ENCODE data around the gene FIBCD1.

The FIBCD1 gene

DNA sequence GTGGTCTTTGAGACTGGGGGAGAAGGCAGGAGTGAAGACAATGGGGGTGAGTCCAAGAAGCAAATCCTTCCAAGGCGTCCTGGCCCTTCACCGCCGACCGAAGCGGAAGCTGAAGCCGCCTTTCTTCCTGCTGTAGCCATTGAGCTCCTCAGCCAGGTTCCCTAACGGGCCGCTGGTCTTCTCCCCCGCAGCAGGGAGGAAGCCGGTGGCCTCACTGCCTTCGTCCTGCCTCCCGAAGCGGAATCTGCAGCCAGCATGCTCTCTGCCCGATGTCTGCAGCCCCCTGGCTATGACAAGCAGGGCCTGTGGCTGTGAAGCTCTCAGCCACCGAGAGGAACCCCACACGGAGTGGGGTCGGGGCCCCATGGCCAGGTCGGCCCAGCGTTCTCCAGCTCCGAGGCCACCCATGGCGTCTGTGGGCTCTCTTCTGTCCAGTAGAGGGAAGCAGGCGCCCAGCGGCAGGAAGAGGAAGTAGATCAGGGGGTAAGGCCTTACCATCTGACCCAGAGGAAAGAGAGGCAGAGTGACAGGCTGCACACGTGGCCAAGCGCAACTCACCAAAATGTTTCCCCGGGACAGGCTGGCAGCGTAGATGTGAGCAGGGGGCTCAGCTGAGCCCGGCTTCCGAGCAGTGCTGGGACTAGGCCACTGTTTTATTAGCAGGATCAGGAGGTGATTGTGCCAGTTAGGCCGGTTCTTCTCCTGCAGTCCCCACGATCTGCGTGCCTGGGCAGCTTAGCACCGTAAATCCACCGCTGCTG, 45.5 kb downstream of the FIBCD1 start:
- no peak for DNase-seq

DNA sequence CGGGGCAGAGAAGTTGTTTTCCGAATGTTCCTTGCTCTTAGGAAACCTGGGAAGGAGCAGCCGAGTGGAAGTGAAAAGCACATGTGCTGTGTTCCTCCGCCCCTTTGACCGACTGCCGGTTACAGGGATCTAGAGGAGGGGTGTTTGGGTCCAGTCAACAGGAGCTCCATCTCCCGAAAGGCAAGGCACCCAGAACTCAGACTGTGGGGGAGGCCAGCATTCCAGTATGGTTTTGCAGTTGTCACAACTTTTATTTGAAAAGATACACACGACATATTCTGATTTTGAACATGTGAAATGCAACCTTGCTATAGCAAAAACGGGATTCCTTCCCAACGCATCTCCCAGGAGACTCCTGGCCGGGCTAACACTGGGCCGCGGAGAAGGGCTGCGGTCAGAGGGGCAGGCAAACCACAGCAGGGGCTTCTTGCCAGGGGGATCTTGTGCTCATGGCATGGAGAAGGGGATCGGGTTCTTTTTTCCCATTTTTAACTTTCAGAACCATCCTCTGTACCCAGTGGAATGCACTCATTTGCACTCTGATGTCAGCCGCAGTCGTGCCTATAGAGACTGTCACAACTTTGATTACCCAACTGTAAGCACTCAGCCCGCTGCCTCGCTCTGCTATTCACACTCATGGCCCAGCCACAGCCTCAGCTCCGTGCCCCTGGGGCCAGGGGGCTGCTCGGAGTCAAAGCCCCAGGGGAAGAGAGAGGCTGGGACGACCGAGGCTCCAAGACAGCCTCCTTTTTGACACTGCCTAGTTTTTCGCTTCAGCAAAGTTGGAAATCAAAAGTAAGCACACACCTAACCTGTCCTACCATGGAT, 46.4 kb downstream of the FIBCD1 start:
- DNase-seq, result no peak

DNA sequence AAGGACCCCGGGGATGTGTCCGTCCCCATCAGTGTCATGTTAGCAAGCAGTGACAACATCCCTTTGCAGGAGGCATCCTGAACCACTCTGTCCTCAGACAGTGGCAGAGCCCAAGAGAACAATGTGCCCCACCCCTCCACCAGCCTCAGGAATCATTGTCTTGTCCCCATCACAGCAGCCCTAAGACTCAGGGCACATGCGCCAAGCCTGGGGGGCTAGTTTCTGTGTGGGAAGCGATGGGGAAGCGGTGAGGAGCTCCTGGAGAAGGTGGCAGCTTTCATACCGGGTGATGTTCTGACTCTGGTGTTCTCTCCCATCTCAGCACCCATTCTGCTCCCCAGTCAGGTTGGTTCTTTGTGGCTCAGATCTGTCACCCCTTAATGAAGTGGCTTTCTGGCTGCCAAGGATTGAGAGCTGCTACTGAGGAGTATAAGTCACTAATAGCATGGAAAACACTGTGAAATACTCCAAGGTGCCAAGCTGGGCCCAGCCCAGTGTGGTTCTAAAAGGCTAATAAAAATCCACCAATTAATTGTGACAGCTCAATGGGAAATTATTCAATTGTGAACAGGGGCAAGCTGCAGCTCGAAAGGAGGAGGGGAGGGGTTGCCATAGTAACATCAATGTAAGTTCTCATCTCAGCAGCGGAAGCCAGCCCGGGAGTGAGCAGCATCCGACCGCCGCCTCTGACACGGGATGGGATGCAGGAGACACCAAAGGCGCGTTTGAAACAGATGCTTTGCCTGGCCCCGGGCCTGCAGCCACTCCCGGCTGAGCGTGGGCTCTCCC, 47.2 kb downstream of the FIBCD1 start:
- peak in 2 of 3 experiments; percentile 26 to 60 for DNase-seq

DNA sequence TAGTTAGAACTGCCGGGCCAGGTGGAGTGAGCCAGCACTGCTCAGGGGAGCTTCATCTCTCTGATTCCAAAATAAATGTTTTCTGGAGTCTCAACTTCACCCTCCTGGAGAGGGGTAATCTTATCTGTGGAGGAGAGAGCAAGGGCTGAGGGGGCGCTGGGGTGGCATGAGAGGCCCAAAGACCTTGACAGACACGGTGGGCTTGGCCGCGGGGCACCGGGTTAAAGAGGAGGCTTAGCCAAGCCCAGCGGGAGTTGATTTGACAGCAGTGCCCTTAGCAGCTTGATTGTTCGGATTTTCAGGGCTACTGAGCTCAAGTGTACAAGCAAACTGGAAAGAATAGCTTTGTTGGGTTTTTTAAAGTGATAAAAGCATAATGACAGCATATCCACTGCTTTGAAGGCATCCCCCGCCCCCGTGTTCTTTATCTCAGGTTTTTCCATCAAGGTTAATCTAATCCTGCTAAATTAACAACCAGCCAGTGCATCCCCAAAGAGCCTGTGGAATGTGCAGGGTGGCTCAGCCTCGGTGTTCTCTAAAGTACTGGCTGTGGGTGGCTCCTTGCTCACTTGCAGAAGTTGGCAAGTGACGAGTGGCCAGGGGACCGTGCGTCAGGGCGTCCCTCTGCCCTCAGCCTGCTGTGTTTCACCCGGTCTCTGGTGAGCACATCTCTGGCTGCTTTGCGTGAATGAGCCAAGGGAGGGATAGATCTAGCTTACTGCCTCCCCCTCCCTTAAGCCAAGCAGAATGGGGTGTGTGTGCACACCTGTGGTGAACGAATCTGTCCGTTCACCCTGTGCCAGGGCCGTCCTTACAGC, 48.0 kb downstream of the FIBCD1 start:
- no peak for DNase-seq

DNA sequence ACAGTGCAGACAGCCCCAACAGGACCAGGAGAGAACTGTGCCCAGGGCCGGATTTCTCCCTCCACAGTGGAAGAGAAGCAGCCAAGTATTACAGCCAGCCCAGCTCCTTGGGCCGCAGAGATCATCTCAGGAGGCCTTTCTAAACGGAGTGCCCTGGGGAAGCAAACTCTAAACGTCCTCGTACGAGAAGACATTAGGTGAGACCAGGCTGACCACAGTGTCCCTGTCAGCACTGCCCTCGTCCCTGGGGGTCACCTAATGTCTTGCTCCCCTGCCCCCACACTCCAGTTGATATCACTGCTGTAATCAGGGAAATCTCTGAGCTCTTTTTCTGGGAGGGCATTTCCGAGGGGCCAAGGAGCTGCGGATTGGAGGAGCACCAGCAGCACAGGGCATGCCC, 48.9 kb downstream of the FIBCD1 start:
- no peak for DNase-seq

DNA sequence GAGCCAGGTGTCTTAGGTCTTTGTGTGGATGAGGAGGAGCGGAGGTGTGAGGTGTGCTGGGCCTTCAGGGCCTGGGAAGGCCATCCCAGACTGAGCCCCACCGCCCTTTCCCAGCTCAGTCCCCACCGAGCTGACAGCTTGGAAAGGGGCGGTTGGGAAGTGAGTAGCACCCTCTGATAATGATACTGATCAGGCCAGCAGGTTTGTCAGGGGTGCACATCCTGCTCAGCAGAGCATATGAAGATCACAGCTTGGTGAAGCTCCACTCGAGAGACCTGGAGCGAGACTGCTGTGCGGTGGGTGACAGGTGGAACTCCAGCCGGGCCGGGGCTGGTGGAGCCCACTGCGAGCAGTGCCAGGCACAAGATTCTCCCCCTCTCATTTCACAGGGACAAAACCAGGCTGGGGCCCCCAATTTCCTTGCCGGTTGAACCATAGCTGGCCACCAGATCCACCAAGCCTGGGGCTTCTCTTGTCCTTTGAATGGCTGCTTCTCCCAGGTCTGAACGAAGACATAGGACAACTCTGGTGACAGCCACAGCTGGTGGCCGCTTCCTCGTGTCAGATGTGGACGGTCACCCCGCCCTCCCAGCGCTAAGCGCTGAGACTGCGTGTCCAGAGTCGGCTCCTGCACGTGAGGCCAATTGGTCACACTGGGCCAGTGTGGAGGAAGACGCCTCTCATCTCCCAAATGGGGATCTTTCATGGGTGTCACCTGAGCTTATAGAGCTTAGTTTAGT, 50.7 kb downstream of the FIBCD1 start:
- DNase-seq, result no peak

DNA sequence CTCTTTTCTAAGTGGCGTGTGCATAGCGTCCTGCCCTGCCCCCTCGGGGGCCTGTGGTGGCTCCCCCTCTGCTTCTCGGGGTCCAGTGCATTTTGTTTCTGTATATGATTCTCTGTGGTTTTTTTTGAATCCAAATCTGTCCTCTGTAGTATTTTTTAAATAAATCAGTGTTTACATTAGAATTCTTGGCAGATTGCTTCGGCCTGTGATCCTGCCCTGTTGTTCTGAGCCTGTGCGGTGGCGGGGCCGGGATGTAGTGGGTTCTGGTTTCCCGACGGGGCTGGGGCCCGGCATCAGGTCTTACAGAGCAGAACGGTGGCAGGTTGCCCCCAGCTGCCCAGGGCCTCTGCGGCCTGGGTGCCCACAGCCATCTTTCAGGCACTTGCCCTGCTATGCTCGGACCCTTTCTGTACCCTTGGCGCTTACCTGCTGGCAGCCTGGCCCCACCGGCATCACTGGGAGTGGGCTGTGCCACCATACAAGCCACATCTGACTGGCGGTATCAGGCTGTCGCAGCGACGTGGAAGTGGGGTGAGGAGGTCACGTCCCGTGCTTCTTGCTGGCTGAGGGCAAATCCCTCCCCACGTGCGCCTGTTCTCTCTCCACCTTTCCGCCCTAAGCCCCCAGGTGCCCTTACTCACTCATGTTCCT, 51.4 kb downstream of the FIBCD1 start:
- DNase-seq, result no peak

DNA sequence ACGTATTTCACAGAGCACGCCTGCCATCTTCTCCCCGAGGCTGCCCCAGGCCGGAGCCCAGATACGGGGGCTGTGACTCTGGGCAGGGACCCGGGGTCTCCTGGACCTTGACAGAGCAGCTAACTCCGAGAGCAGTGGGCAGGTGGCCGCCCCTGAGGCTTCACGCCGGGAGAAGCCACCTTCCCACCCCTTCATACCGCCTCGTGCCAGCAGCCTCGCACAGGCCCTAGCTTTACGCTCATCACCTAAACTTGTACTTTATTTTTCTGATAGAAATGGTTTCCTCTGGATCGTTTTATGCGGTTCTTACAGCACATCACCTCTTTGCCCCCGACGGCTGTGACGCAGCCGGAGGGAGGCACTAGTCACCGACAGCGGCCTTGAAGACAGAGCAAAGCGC, 52.1 kb downstream of the FIBCD1 start:
- no peak for DNase-seq

DNA sequence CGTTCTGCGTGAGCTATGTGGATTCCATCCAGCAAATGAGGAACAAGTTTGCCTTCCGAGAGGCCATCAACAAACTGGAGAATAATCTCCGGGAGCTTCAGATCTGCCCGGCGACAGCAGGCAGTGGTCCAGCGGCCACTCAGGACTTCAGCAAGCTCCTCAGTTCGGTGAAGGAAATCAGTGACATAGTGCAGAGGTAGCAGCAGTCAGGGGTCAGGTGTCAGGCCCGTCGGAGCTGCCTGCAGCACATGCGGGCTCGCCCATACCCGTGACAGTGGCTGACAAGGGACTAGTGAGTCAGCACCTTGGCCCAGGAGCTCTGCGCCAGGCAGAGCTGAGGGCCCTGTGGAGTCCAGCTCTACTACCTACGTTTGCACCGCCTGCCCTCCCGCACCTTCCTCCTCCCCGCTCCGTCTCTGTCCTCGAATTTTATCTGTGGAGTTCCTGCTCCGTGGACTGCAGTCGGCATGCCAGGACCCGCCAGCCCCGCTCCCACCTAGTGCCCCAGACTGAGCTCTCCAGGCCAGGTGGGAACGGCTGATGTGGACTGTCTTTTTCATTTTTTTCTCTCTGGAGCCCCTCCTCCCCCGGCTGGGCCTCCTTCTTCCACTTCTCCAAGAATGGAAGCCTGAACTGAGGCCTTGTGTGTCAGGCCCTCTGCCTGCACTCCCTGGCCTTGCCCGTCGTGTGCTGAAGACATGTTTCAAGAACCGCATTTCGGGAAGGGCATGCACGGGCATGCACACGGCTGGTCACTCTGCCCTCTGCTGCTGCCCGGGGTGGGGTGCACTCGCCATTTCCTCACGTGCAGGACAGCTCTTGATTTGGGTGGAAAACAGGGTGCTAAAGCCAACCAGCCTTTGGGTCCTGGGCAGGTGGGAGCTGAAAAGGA, 53.3 kb downstream of the FIBCD1 start:
- DNase-seq, result no peak

DNA sequence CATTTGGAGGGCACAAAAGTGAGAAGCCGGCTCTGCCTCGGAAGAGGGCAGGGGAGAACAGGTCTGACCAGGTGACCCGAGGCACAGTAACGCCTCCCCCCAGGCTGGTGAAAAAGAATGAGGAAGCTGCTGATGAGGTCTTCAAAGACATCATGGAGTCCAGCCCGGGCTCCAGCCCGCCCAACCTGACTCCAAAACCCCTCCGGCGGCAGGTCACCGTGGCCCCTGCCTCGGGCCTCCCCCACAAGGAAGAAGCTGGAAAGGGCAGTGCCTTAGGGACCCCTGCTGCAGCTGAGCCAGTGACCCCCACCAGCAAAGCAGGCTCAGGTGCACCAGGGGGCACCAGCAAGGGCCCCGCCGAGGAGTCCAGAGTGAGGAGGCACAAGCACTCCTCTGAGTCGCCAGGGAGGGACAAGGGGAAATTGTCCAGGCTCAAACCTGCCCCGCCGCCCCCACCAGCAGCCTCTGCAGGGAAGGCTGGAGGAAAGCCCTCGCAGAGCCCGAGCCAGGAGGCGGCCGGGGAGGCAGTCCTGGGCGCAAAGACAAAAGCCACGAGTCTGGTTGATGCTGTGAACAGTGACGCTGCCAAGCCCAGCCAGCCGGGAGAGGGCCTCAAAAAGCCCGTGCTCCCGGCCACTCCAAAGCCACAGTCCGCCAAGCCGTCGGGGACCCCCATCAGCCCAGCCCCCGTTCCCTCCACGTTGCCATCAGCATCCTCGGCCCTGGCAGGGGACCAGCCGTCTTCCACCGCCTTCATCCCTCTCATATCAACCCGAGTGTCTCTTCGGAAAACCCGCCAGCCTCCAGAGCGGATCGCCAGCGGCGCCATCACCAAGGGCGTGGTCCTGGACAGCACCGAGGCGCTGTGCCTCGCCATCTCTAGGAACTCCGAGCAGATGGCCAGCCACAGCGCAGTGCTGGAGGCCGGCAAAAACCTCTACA, 54.2 kb downstream of the FIBCD1 start:
- no peak for DNase-seq

DNA sequence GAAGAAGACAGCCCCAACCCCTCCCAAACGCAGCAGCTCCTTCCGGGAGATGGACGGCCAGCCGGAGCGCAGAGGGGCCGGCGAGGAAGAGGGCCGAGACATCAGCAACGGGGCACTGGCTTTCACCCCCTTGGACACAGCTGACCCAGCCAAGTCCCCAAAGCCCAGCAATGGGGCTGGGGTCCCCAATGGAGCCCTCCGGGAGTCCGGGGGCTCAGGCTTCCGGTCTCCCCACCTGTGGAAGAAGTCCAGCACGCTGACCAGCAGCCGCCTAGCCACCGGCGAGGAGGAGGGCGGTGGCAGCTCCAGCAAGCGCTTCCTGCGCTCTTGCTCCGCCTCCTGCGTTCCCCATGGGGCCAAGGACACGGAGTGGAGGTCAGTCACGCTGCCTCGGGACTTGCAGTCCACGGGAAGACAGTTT, 54.9 kb downstream of the FIBCD1 start:
- no peak for DNase-seq

DNA sequence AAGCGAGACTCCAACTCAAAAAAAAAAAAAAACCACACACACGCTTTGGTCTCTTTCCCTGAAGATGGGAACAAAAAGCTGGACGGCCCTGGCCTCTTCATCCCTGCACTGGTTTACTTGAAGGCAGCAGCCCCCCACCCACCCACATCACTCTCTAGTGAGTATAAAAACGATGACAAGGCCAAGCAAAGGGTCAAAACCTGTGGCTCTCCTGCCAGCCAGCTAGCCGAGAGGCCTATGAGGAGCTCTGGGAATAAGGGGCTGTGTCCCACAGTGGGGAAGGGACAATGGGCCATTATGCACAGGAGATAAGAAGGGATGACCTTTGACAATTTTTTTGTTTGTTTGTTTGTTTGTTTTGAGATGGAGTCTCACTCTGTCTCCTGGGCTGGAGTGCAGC, 55.6 kb downstream of the FIBCD1 start:
- DNase-seq, result no peak

DNA sequence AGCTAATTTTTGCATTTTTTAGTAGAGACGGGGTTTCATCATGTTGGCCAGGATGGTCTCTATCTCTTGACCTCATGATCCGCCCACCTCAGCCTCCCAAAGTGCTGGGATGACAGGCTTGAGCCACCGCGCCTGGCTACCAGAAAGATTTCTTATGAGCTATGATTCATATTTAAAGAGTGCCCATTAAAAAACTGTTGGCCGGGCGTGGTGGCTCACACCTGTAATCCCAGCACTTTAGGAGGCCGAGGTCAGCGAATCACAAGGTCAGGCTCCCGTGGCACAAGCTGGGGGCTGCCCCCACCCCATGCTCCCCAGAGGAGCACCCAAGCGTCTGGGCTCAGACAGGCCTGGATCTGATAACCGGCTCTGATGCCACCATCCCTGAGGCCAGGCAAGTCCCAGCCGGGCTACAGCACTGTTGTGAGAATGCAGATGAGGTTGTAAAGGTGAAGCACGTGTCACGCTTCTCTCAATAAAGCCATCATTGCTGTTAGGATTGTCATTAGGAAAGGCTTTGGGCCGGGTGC, 56.3 kb downstream of the FIBCD1 start:
- DNase-seq, result no peak

DNA sequence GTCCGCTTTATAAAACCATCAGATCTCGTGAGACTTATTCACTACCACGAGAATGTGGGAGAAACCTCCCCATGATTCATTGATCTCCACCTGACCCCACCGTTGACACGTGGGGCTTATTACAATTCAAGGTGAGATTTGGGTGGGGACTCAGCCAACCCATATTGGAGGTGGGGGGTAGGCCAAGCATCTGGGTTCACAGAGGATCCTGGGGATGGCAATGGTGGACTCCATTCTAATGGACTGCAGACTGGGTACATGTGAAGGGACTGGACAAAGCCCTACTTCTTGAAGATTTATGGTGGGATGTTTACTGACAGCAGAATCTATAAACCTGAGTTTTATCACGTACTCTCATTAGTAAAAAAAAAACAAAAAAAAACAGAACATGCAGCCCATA, 57.5 kb downstream of the FIBCD1 start:
- no peak for DNase-seq

DNA sequence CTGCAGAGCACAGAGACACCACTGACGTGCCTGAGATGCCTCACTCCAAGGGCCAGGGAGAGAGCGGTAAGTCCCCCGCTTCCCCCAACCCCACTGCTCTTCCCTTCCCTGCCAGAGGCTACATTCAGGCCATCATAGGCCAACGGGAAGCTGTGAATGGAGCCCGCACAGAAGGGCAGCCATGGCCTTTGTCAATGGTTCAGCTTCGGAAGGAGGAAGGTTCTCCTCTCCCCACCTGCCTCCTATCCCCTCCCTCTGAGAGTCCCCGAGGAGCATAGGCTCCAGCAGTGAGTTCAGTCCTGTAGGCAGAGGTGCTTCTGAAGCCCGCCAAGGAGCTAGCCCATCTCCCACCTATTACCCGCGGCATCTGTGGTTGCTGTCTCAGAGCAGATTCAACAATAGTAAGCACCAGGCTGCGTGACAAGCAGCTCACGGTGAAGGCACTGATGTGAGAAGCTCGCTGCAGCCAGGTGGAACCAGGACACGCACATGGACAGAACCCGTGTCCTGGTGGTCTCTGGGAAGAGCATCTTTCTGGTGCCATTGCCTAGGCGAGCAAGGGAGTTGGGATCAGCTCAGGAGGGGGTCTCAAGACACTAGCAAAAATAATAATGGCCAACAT, 58.3 kb downstream of the FIBCD1 start:
- DNase-seq, result no peak

DNA sequence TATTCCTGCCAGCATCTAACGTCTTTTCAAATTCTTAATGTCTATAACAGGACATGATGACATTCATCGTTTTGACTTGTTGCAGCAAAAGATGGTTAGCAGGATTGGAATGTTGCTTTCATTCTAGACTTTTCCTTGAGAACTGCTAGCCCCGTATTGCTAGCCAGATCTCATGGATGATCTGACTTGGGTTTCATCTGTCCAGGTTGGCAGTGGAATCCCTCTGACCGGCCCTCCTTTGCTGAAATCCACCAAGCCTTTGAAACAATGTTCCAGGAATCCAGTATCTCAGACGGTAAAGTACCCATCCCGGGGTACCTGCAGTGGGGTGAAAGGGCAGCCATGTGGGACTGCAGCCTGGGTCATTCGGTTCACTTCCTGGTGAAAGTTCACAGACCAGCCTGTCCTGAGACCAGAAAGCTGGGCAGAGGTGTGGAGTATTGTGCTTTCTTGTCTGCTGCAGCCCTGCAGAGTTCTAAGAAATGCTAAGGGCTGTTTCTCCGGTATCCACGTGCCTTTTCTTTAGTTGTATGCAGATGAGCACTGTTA, 59.1 kb downstream of the FIBCD1 start:
- DNase-seq, result no peak

DNA sequence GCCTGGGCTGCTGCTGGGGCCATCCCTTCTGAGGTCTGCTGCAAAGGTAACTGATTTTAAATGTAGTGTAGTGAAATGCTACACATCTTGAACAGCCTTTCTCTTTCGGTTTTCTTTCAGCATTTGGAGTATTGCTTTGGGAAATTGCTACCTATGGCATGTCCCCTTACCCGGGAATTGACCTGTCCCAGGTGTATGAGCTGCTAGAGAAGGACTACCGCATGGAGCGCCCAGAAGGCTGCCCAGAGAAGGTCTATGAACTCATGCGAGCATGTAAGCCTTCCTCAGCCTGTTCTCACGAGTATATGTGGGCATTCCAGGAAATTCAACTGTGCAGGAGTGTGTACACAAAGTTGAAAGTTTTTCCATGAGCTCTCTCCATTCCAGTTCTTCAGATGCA, 60.8 kb downstream of the FIBCD1 start:
- DNase-seq, result no peak

DNA sequence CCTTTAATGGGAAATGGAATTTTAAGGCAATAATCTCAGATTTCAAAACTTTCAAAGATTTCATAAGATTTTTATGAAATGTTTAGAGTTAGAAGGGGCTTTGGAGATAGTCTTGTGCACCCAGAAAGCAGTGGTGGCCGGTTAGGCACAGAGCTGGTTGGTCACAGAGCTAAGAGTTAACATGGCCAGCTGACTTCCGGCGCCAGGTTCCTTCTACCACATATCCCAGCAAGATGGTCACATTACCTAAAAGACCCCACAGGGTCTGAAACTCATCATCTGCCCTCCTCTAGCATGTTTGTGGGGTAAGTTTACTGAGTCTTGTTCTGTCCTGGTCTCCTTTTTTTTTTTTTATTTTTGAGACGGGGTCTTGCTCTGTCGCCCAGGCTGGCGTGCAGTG, 61.7 kb downstream of the FIBCD1 start:
- no peak for DNase-seq
